Astrocyte (in vitro differentiated cells and primary cell): ENCODE measurements around the gene GM2A.

Experiments
- CTCF ChIP-seq: IDR thresholded peaks from 2 replicates; pipeline ENCODE4 v1.5.1; 2011; ENCODE audit warnings: low read depth, mild to moderate bottlenecking, inconsistent platforms, low read length, moderate library complexity; ENCODE audit not compliant: insufficient read depth
- EZH2 ChIP-seq: IDR thresholded peaks from 2 replicates; pipeline ENCODE4 v1.6.1; 2012; ENCODE audit warnings: mild to moderate bottlenecking, low read length, inconsistent platforms; ENCODE audit not compliant: insufficient read depth

- TF ChIP-seq CTCF (no peak), EZH2 (no peak)
These were observed 25.9 kb downstream of the GM2A start for GRCh38 chr5:151278845-151279244.
